GM10266 (cell line): ENCODE results near the gene PTPRK.

Experiments
- DNase-seq: peaks from one replicate; pipeline ENCODE4 v3.0.0; 2012; ENCODE audit errors: extremely low spot score
- TF ChIP-seq, protein P1 (sequence below): IDR thresholded peaks from 2 replicates; pipeline ENCODE4 v1.5.1; 2012; ENCODE audit warnings: mild to moderate bottlenecking, low read depth; ENCODE audit not compliant: control insufficient read depth, insufficient read depth; ENCODE audit errors: missing control alignments

The PTPRK gene

DNA sequence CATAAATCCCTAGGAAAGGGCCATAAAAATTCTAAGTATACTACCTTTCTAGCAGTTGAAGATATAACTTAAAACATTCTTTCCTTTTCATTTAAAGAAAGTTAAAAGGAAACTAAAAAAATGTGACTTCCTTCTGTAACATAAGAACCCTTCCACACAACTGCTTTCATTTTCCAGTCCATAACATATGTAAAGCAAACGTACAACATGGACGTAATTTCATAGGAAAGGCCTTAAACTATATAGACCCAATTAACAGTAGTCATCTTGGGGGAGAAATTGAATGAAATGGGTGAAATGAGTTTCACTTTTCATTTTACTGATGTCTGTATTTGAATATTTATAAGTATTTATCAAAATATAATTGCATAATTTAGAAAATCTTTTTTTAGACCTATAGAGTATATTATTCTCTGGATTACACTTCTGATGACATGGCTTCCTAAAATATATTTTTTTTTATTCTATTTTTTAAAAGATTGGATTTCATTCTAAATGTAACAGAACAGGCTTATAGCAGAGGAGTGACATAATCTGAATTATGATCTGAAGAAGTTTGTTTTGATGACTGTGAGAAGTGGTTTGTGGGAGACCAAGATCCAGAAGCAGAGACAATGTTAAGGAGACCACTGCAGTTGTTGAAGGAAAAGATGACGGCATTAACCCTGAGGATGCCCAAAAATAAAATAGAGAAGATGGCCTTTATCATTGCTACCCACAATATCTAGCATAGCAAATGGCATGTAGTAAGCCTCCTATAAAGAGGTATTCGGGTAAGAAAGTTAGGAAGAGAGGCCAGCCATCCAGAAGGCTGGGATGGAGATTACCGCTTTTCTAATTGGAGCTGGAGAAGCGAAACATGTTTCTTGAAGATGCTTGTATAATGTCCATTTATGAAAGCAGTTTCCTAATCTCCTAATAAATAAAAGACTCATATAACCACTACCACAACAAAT lies 260.4 kb downstream of the PTPRK start:
- DNase-seq, result no peak
- TF ChIP-seq, protein P1, sequence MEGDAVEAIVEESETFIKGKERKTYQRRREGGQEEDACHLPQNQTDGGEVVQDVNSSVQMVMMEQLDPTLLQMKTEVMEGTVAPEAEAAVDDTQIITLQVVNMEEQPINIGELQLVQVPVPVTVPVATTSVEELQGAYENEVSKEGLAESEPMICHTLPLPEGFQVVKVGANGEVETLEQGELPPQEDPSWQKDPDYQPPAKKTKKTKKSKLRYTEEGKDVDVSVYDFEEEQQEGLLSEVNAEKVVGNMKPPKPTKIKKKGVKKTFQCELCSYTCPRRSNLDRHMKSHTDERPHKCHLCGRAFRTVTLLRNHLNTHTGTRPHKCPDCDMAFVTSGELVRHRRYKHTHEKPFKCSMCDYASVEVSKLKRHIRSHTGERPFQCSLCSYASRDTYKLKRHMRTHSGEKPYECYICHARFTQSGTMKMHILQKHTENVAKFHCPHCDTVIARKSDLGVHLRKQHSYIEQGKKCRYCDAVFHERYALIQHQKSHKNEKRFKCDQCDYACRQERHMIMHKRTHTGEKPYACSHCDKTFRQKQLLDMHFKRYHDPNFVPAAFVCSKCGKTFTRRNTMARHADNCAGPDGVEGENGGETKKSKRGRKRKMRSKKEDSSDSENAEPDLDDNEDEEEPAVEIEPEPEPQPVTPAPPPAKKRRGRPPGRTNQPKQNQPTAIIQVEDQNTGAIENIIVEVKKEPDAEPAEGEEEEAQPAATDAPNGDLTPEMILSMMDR, result no peak

DNA sequence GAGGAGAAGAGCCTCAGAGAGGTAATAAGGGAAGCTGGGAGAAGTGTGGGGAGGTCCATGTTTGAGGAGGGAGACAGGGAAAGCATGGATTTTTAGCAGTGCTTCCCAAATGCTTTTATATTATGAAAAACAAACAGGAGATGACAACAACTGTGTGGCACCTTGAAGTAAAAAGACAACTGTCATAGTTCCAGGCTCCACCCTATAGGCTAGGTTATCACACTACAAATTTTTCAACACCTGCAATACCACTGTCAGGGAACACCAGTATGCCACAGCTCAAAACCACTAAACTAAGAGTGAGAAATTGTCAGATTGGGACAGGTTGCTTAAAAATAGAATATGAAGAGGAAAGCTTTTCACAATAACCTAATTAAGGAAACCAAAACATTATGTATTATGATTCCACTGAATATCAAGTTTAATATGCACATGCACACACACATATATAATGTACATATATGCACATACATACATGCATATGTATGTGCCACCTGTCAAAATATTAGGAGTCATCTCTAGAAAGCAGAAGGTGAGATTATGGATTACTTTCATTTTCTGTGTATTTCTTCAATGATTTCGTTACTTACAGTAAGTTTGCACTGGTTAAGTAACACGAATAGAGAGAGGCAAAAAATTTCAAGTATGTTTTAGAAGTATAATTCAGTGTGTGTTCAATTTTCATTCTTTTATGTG lies 261.2 kb downstream of the PTPRK start:
- no peak for DNase-seq
- TF ChIP-seq, protein P1, result no peak

GRCh38 chr6:128256095-128256494 lies 264.3 kb downstream of the PTPRK start:
- TF ChIP-seq, protein P1, result no peak
- no peak for DNase-seq

DNA sequence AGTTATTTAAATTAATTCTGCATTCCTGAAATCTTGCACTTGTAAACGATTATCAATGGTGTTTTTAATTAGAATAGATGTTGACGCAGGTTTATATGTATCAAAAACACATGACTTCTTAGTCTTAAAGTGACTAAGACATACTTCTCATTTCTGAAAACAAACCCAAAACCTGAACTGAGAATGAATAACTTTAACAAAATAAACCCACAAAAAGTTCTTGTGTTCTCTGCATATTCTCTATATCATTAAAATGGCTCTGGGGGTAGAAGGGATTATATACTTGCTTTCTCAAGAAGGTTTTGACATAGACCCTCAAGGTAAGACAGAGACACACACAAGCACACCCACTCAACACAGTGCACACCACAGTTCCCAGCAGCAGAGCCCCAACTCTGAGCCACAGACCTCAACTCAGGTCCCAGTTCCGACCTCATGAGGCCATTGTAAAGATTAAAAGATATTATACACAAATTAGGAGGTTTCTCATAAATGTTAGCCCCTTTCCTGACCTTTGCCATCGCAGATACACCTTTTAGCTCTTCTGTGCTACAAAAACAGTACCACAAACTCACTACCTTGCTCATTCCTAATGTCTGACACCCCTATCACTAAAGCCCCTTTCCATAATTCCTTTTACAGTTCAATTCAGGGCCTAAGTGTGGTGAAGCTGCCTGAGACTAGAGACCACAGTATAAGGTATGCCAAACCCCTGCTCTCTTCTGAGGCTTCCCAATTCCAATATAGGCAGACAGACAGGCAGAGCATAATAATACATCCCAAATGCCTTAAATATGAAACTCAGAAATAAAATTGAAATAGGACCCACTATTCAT lies 267.8 kb downstream of the PTPRK start:
- TF ChIP-seq, protein P1, result no peak
- DNase-seq, result no peak

DNA sequence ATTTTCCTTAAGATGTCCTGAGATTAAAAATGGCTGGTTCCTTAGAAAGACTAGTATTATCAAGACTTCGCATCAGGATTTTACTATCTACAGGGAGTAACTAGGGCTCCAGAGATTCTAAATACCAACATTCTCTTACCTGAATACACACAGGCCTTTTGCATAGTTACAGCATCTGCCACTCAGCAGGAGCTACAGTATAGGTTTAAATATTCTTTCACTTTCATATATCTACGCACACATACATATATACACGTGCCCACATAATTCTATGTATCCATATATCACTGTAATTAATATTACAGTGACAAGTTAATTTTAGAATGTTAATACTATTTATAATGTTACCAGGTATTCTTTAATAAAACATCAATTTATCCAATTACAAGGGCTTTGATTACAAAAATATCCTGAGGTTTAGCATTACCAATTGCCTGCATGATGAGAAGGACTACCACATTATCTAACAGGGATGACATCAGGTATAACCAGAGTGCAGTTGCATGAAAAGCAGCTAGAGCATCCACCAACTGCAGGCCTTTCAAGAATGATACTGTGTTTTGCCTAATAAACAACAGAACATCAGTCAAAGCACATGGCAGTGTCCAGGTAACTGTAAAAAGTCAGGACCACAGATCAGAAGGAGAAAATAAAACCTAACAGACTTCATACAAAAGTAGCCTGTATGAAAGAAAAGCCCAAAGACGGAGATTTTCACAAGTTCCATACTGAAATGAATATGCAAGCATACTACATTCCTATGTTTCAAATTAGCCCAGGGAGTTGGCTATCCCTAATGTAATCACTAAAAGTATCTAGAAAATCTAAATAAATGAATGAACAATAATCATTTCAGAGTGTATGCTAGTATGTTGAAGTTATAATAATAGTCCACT lies 268.7 kb downstream of the PTPRK start:
- DNase-seq, result no peak
- TF ChIP-seq, protein P1, result no peak

- DNase-seq, result no peak
- TF ChIP-seq, protein P1, result no peak
Measured at GRCh38 chr6:128250370-128251070, 269.9 kb downstream of the PTPRK start.
